Endothelial cell (in vitro differentiated cells): ENCODE results near the gene DYRK1A. TPM values are rescaled to one million over a fixed set of nuclear protein-coding genes. Genes with fewer than 3 reads are reported as not detected.
A peak's percentile ranks its signal among the peaks of the same experiment; 100 is the strongest.

Experiments
- DNase-seq: peaks from one replicate; pipeline ENCODE4 v3.0.0; 2021; ENCODE audit warnings: low spot score
- H3K27ac Mint-ChIP-seq: one replicate; pipeline ENCODE4 v1.8.0; 2021; ENCODE audit warnings: mixed read lengths, inconsistent platforms; ENCODE audit not compliant: unreplicated experiment
- H3K27me3 Mint-ChIP-seq: one replicate; pipeline ENCODE4 v1.8.0; 2021; ENCODE audit warnings: mild to moderate bottlenecking, moderate library complexity, mixed read lengths, inconsistent platforms; ENCODE audit not compliant: unreplicated experiment
- H3K36me3 Mint-ChIP-seq: one replicate; pipeline ENCODE4 v1.8.0; 2021; ENCODE audit warnings: mild to moderate bottlenecking, low read depth, mixed read lengths, inconsistent platforms; ENCODE audit not compliant: unreplicated experiment
- H3K4me1 Mint-ChIP-seq: one replicate; pipeline ENCODE4 v1.8.0; 2021; ENCODE audit warnings: mild to moderate bottlenecking, mixed read lengths, inconsistent platforms; ENCODE audit not compliant: unreplicated experiment
- H3K4me3 Mint-ChIP-seq: one replicate; pipeline ENCODE4 v1.8.0; 2021; ENCODE audit warnings: mild to moderate bottlenecking, mixed read lengths, inconsistent platforms; ENCODE audit not compliant: unreplicated experiment
- H3K9me3 Mint-ChIP-seq: one replicate; pipeline ENCODE4 v1.8.0; 2021; ENCODE audit warnings: mixed read lengths, inconsistent platforms; ENCODE audit not compliant: unreplicated experiment
- total RNA-seq: library from RNA; stranded (reverse); fragmentation: NEBNext Ultra II Directional; extraction: Animal tissue kit (Norgen Biotek cat#: 25700); gene quantifications from one replicate; pipeline ENCODE4 v1.2.1, GENCODE V29; 2021; ENCODE audit not compliant: unreplicated experiment
- TF ChIP-seq, protein P1 (sequence below): fragments of 200-600 bp; sonication (generic); IDR thresholded peaks from one replicate; pipeline ENCODE4 v1.5.0; 2021; ENCODE audit warnings: antibody characterized with exemption; ENCODE audit not compliant: unreplicated experiment

DYRK1A gene
- total RNA-seq, 1 donor from 2014 or later = 87.5 TPM

DNA sequence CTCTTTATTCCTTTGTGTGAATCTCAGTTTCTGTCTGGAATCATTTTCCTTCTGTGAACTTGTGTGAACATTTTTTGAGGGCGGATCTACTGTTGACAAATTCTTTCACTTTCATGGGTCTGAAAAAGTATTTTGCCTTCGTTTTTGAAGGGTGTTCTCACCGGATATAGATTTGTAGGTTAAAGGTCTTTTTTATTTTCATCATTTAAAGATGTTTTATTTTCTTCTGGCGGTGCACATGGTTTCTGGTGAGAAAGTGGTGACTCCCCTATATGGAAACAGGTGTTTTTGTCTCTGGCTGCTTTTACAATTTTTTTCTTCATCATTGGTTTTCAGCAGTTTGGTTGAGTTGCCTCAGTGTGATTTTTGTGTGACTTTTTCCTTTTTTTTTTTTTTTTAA lies 94.9 kb downstream of the DYRK1A start:
- Mint-ChIP-seq H3K27ac (no peak overlapping the region), H3K36me3 (no peaks in the 10 kb centered on the region), H3K4me1 (peaks cover 41% of the 10 kb centered on the region), H3K27me3 (no peaks in the 10 kb centered on the region), H3K9me3 (no peaks in the 10 kb centered on the region), H3K4me3 (no peak overlapping the region)
- DNase-seq = no peak
- TF ChIP-seq, protein P1, sequence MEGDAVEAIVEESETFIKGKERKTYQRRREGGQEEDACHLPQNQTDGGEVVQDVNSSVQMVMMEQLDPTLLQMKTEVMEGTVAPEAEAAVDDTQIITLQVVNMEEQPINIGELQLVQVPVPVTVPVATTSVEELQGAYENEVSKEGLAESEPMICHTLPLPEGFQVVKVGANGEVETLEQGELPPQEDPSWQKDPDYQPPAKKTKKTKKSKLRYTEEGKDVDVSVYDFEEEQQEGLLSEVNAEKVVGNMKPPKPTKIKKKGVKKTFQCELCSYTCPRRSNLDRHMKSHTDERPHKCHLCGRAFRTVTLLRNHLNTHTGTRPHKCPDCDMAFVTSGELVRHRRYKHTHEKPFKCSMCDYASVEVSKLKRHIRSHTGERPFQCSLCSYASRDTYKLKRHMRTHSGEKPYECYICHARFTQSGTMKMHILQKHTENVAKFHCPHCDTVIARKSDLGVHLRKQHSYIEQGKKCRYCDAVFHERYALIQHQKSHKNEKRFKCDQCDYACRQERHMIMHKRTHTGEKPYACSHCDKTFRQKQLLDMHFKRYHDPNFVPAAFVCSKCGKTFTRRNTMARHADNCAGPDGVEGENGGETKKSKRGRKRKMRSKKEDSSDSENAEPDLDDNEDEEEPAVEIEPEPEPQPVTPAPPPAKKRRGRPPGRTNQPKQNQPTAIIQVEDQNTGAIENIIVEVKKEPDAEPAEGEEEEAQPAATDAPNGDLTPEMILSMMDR = no peak

GRCh38 chr21:37462087-37462861 lies 95.7 kb downstream of the DYRK1A start:
- Mint-ChIP-seq H3K36me3 (no peaks in the 10 kb centered on the region), H3K27ac (peak overlapping the region; percentile 43), H3K9me3 (no peaks in the 10 kb centered on the region), H3K4me3 (no peak overlapping the region), H3K4me1 (peaks cover 38% of the 10 kb centered on the region), H3K27me3 (no peaks in the 10 kb centered on the region)
- DNase-seq = no peak
- TF ChIP-seq, protein P1 = no peak

DNA sequence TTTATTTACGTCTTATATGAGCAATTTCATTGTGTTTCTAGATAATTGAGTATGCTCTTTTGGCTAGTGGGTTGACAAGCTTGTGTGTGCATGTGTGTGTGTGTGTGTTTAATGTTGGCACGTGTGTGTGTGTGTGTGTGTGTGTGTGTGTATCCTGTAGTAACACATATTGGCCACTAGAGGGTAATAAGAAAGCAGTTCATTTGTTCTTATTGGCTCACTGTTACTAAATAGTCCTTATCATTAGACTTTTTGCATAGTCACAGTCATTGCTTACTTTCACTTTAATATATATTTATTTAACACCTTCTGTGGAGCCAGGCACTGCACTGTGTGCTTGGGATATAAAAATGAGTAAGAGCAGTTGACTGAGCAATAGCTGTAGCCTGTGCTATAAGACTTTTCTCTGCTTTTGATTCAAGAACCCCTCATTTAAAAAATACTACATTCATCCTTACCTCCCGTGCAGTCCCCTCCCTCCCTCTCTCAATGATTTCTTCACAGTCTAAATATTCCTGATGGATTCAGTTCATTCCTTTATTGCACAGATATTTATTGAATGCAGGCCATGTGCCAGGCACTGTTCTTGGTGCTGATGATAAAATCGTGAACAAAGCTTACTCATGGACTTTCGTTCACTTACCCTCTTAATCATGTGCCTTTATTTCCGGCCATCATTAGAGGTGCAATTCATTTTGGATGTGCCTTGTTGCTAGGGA lies 96.7 kb downstream of the DYRK1A start:
- TF ChIP-seq, protein P1 = peak; percentile 84
- H3K36me3 Mint-ChIP-seq = peaks cover under 1% of the 10 kb centered on the region
- no peak overlapping the region for H3K27ac Mint-ChIP-seq
- no peak for DNase-seq
- no peaks in the 10 kb centered on the region for H3K9me3 Mint-ChIP-seq
- no peaks in the 10 kb centered on the region for H3K27me3 Mint-ChIP-seq
- H3K4me3 Mint-ChIP-seq = no peak overlapping the region
- peaks cover 30% of the 10 kb centered on the region for H3K4me1 Mint-ChIP-seq

DNA sequence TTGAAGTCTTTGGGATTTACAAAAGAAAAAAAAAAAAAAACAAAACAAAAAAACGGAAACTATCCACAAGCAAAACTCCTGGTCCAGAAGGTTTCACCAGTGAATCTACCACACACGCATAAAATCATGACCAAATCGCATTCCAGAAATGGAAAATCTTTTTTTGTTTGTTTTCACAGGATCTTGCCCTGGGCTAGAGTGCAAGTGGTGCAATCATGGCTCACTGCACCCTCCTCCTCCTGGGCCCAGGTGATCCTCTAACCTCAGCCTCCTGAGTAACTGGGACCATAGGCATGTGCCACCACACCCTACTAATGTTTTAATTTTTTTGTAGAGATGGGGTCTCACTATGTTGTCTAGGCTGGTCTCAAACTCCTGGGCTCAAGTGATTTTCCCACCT lies 100.5 kb downstream of the DYRK1A start:
- Mint-ChIP-seq H3K4me3 (no peak overlapping the region), H3K9me3 (no peaks in the 10 kb centered on the region), H3K27me3 (no peaks in the 10 kb centered on the region), H3K36me3 (peaks cover 14% of the 10 kb centered on the region), H3K27ac (no peak overlapping the region), H3K4me1 (peaks cover 10% of the 10 kb centered on the region)
- no peak for DNase-seq
- TF ChIP-seq, protein P1 = no peak

DNA sequence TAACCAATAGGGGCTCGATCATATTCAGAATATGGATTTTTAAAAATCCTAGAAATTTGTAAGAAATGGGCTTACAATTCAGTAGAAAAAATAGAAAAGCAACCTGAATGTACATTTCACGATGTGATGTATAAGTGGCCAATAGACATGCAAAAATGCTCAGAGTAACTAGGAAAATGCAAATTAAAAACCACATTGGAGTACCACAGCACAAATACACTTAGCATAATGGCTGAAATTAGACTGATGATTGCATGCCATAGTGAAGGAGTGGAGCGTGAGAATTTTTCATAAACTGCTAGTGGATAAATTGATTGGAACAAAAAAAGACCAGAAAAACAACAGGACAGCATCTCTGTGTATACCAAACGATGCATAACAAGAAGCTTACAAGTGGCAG lies 102.3 kb downstream of the DYRK1A start:
- Mint-ChIP-seq H3K27ac (no peak overlapping the region), H3K4me1 (no peaks in the 10 kb centered on the region), H3K36me3 (peaks cover 14% of the 10 kb centered on the region), H3K27me3 (no peaks in the 10 kb centered on the region), H3K9me3 (no peaks in the 10 kb centered on the region), H3K4me3 (peak overlapping the region; percentile 60)
- TF ChIP-seq, protein P1 = no peak
- DNase-seq = no peak
